GM21390 (cell line): Measurements from ENCODE around the gene DENR.
"Not testable (repeated sequence)": the region's sequence is repeated elsewhere in the genome, so short reads cannot be mapped to it uniquely, and the experiment has no call there.

Source experiments
- ATAC-seq: cut with Tn5 transposase; IDR thresholded peaks from one replicate; pipeline ENCODE4 v1.9.1; 2021; ENCODE audit not compliant: unreplicated experiment

Gene DENR

GRCh38 chr12:122752464-122753318 lies at the start of gene DENR:
Gene DENR (plus strand): TSS chr12:122752824. CDS start chr12:122753702, 878 bp downstream.
- peak; percentile 91 for ATAC-seq

- ATAC-seq = not testable (repeated sequence)
Observed at GRCh38 chr12:122702890-122703611, 49.6 kb upstream of the DENR start, which contains the start of gene HCAR2. Gene HCAR2 (minus strand): TSS chr12:122703357. CDS start chr12:122703283, 74 bp downstream.

- ATAC-seq = not testable (repeated sequence)
Observed at GRCh38 chr12:122703841-122704240, 48.8 kb upstream of the DENR start.

GRCh38 chr12:122709287-122709686 lies 43.3 kb upstream of the DENR start:
- ATAC-seq = not testable (repeated sequence)

GRCh38 chr12:122710341-122710740 lies 42.3 kb upstream of the DENR start:
- ATAC-seq = not testable (repeated sequence)

GRCh38 chr12:122711266-122711665 lies 41.4 kb upstream of the DENR start:
- ATAC-seq = not testable (repeated sequence)

- ATAC-seq = not testable (repeated sequence)
Observed at GRCh38 chr12:122713491-122714188, 39.0 kb upstream of the DENR start.

- not testable (repeated sequence) for ATAC-seq
Observed at GRCh38 chr12:122715211-122715610, 37.4 kb upstream of the DENR start.

- not testable (repeated sequence) for ATAC-seq
Observed at GRCh38 chr12:122716658-122717057, 36.0 kb upstream of the DENR start, which contains the start of gene HCAR3. Gene HCAR3 (minus strand): TSS chr12:122716811. CDS start chr12:122716737, 74 bp downstream.

GRCh38 chr12:122721057-122721545 lies 31.5 kb upstream of the DENR start:
- no peak for ATAC-seq

- ATAC-seq = no peak
Observed at GRCh38 chr12:122722387-122722786, 30.2 kb upstream of the DENR start.

- ATAC-seq = no peak
Observed at GRCh38 chr12:122724641-122725243, 27.9 kb upstream of the DENR start.

GRCh38 chr12:122725452-122726079 lies 27.1 kb upstream of the DENR start:
- ATAC-seq = no peak

- peak; percentile 37 for ATAC-seq
Observed at GRCh38 chr12:122726080-122726558, 26.5 kb upstream of the DENR start.

- ATAC-seq = no peak
Observed at GRCh38 chr12:122729583-122730214, 22.9 kb upstream of the DENR start.

- no peak for ATAC-seq
Observed at GRCh38 chr12:122730215-122731014, 22.2 kb upstream of the DENR start, which contains the start of gene HCAR1. Gene HCAR1 (minus strand): TSS chr12:122730844. CDS start chr12:122730339, 505 bp downstream.

- no peak for ATAC-seq
Observed at GRCh38 chr12:122732170-122732569, 20.5 kb upstream of the DENR start.

- no peak for ATAC-seq
Observed at GRCh38 chr12:122732611-122733010, 20.0 kb upstream of the DENR start.
